CD4-positive, alpha-beta T cell (primary cell): ENCODE measurements around the gene SPG7. TPM values are rescaled to one million over a fixed set of nuclear protein-coding genes. Genes with fewer than 3 reads are reported as not detected.

Source experiments
- ATAC-seq: fragments of 200-7000 bp; cut with Tn5 transposase; one replicate; pipeline ENCODE4 v1.10.0; 2022; ENCODE audit warnings: mild to moderate bottlenecking; ENCODE audit not compliant: poor library complexity
- CTCF ChIA-PET: fragments of 350-600 bp; sonication (Branson Sonifier 250); formaldehyde crosslinking; loops from one replicate; lab custom pipeline; 2021; ENCODE audit warnings: antibody characterized with exemption, inconsistent platforms; lab: Charles Lee
- POLR2A ChIA-PET: fragments of 350-600 bp; sonication (Branson Sonifier 250); formaldehyde crosslinking; loops from one replicate; lab custom pipeline; 2021; ENCODE audit warnings: antibody characterized with exemption, inconsistent platforms; lab: Charles Lee
- DNase-seq, 14 experiments: peaks; one replicate each; pipeline ENCODE4 v3.0.0-alpha.2; 2013 to 2020; ENCODE audit warnings: mixed read lengths in 2 of 14
- H3K27ac ChIP-seq, 2 donors: one replicate each; pipeline versions ENCODE4 v1.5.1 to v1.7.0; 2013; ENCODE audit warnings: low read length in 2 of 2, low read depth in 1 of 2, mild to moderate bottlenecking in 1 of 2
- H3K27me3 ChIP-seq, 2 experiments: 1 replicate in 1 of 2; 2 replicates in 1 of 2; pipeline versions ENCODE4 v1.6.1 to v1.7.0; 2013; ENCODE audit warnings: low read length in 2 of 2, control low read depth in 1 of 2, mild to moderate bottlenecking in 1 of 2, moderate library complexity in 1 of 2; ENCODE audit not compliant: insufficient read depth in 2 of 2, control insufficient read depth in 1 of 2
- H3K36me3 ChIP-seq: one replicate; pipeline ENCODE4 v1.6.1; 2013; ENCODE audit warnings: low read length, control low read depth; ENCODE audit not compliant: insufficient read depth
- H3K4me1 ChIP-seq: one replicate; pipeline ENCODE4 v1.6.1; 2013; ENCODE audit warnings: low read length, control low read depth; ENCODE audit not compliant: insufficient read depth
- H3K4me3 ChIP-seq: one replicate; pipeline ENCODE4 v1.5.1; 2013; ENCODE audit warnings: mild to moderate bottlenecking, low read length, moderate library complexity
- H3K9me3 ChIP-seq, 2 experiments: 1 replicate in 1 of 2; 2 replicates in 1 of 2; pipeline versions ENCODE4 v1.6.1 to v1.7.0; 2013; ENCODE audit warnings: low read length in 2 of 2, mild to moderate bottlenecking in 2 of 2, control low read depth in 1 of 2, moderate library complexity in 1 of 2; ENCODE audit not compliant: control insufficient read depth in 1 of 2, insufficient read depth in 1 of 2
- H3K27ac Mint-ChIP-seq: one replicate; pipeline ENCODE4 v1.8.0; 2020; ENCODE audit warnings: mixed read lengths
- H3K27me3 Mint-ChIP-seq: one replicate; pipeline ENCODE4 v1.8.0; 2021; ENCODE audit warnings: mixed read lengths
- H3K36me3 Mint-ChIP-seq: one replicate; pipeline ENCODE4 v1.8.0; 2021; ENCODE audit warnings: low read depth, mixed read lengths
- H3K4me1 Mint-ChIP-seq: one replicate; pipeline ENCODE4 v1.8.0; 2021; ENCODE audit warnings: low read depth, mixed read lengths
- H3K4me3 Mint-ChIP-seq: one replicate; pipeline ENCODE4 v1.8.0; 2020; ENCODE audit warnings: mild to moderate bottlenecking, mixed read lengths
- H3K9me3 Mint-ChIP-seq: one replicate; pipeline ENCODE4 v1.8.0; 2020; ENCODE audit warnings: mixed read lengths
- intact Hi-C, 2 experiments: fragments of 100-400 bp; cut with DNase I in 1 of 2; cut with micrococcal nuclease in 1 of 2; formaldehyde crosslinking; loops; one replicate each; pipeline versions ENCODE4 v1.15.1 to v1.9.0; 2023 to 2025; cut with DNase I, micrococcal nuclease
- total RNA-seq, 174 experiments: library from RNA in 2 of 174; stranded (reverse) in 2 of 174; gene quantifications; one replicate each; pipeline ENCODE4 v1.2.3 and lab custom pipeline; 2021 to 2026
- TF ChIP-seq, protein P1 (sequence below): fragments of 200-600 bp; IDR thresholded peaks from one replicate; pipeline ENCODE4 v1.8.0; 2022; ENCODE audit warnings: antibody characterized with exemption, mild to moderate bottlenecking

The SPG7 gene
- total RNA-seq, 2 experiments from 2014 or later: 163 to 167 TPM

DNA sequence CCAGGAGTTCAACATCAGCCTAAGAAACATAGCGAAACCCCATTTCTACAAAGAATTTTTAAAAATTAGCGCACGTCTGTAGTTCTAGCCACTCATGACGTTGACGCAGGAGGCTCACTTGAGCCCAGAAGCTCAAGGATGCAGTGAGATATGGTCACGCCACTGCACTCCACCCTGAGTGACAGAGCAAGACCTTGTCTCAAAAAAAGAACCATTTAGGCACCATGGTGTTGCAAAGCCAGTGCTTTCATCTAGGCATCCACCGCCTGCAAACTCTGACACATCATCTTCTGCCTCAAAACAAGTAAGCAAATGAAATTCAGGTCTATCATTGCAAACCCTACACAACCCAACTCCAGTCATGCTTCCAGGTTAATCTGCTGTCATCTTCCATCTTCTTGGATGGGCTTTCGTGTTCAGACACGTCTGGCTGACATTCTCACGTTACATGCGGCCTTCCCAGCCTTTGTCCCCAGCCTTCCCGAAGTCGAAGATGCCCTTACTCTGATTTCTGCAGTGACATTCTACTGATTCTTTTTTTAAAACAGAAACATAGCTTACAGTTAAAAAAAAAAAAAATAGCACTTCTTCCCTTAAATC, 26.7 kb upstream of the SPG7 start:
- DNase-seq: no peak
- TF ChIP-seq, protein P1, sequence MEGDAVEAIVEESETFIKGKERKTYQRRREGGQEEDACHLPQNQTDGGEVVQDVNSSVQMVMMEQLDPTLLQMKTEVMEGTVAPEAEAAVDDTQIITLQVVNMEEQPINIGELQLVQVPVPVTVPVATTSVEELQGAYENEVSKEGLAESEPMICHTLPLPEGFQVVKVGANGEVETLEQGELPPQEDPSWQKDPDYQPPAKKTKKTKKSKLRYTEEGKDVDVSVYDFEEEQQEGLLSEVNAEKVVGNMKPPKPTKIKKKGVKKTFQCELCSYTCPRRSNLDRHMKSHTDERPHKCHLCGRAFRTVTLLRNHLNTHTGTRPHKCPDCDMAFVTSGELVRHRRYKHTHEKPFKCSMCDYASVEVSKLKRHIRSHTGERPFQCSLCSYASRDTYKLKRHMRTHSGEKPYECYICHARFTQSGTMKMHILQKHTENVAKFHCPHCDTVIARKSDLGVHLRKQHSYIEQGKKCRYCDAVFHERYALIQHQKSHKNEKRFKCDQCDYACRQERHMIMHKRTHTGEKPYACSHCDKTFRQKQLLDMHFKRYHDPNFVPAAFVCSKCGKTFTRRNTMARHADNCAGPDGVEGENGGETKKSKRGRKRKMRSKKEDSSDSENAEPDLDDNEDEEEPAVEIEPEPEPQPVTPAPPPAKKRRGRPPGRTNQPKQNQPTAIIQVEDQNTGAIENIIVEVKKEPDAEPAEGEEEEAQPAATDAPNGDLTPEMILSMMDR: no peak
- ATAC-seq: no peak
- Mint-ChIP-seq H3K36me3 (peaks cover 41% of the 10 kb centered on the region), H3K27ac (peak overlapping the region; percentile 97), H3K27me3 (no peaks in the 10 kb centered on the region), H3K9me3 (no peaks in the 10 kb centered on the region), H3K4me3 (peak overlapping the region; percentile 89), H3K4me1 (peaks cover 91% of the 10 kb centered on the region)
- H3K4me3 ChIP-seq: no peak overlapping the region
- intact Hi-C loops: loop anchor here in 1 of 2 experiments (5.0 kb wide), 1 partner anchor 39 kb away; no protein-coding TSS in a partner anchor
- POLR2A ChIA-PET: no interaction called here
- H3K27me3 ChIP-seq: no peaks in the 10 kb centered on the region
- peaks cover 93% of the 10 kb centered on the region for H3K4me1 ChIP-seq
- CTCF ChIA-PET: no interaction called here
- H3K9me3 ChIP-seq: no peaks in the 10 kb centered on the region
- no peak overlapping the region for H3K27ac ChIP-seq
- peaks cover 3% of the 10 kb centered on the region for H3K36me3 ChIP-seq

DNA sequence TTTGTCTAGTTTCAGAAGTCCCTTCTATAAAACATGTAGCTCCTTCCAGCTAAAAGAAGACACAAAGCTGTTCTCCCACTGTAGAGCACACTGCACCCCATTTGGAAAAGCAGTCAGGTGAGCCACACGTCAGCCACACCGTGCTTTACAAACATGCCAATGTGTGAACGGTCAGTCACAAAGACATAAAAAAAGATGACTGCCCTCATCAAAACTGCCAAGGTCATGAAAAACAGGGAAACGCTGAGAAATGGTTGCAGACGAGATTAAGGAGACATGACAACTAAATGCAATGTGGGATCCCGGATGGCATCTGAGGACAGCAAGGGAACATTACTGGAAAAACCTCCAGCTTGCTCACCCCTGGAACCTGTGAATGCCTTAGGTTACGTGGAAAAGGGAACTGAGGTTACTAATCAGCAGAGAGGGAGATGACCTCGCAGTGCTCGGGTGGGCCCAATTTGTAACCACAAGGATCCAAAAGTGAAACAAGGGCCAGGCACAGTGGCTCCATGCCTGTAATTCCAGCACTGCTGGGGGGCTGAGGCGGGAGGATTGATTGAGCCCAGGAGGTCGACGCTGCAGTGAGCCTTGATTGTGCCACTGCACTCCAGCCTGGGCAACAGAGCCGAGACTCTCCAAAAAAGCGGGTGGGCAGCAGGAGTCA, 25.9 kb upstream of the SPG7 start:
- peak overlapping the region; percentile 97 for H3K27ac Mint-ChIP-seq
- TF ChIP-seq, protein P1: no peak
- DNase-seq (no peak), ATAC-seq (no peak)
- no peaks in the 10 kb centered on the region for H3K27me3 Mint-ChIP-seq
- POLR2A ChIA-PET: interaction anchor here (0.7 to 3.1 kb wide), 5 partner anchors 8 to 26 kb away, joined by 3 to 21 read pairs (median 8); partner anchors contain the start of gene SPG7
- H3K27ac ChIP-seq: peak overlapping the region; percentile 16 to 79
- intact Hi-C loops: loop anchor here in 1 of 2 experiments (5.0 kb wide), 1 partner anchor 40 kb away; no protein-coding TSS in a partner anchor
- no peak overlapping the region for H3K4me3 ChIP-seq
- peaks cover 46% of the 10 kb centered on the region for H3K36me3 Mint-ChIP-seq
- peak overlapping the region; percentile 89 for H3K4me3 Mint-ChIP-seq
- no peaks in the 10 kb centered on the region for H3K27me3 ChIP-seq
- H3K4me1 Mint-ChIP-seq: peaks cover 91% of the 10 kb centered on the region
- CTCF ChIA-PET: no interaction called here
- no peaks in the 10 kb centered on the region for H3K9me3 Mint-ChIP-seq
- H3K4me1 ChIP-seq: peaks cover 93% of the 10 kb centered on the region
- H3K36me3 ChIP-seq: peaks cover 3% of the 10 kb centered on the region
- no peaks in the 10 kb centered on the region for H3K9me3 ChIP-seq

DNA sequence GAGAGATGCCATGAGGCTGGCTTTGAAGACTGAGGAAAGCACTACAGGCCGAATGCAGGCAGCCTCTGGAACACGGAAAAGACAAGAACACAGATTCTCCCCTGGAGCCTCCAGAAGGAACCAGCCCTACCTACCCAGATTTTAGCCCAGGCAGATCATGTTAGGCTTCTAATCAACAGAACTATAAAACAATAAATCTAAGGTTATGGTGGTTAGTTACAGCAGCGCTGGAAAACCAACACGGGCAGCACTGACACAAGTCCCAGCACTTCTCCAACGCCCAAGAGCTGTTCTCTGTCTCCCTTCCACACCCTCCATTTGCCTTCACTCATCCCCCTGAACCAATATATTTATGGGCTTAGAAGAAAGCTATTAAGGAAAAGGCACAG, 25.4 kb upstream of the SPG7 start:
- Histone ChIP-seq H3K36me3 (peaks cover 3% of the 10 kb centered on the region), H3K27ac (peak overlapping the region; percentile 16 to 79), H3K4me1 (peaks cover 93% of the 10 kb centered on the region), H3K9me3 (no peaks in the 10 kb centered on the region), H3K4me3 (no peak overlapping the region), H3K27me3 (no peaks in the 10 kb centered on the region)
- Mint-ChIP-seq H3K27ac (peak overlapping the region; percentile 97), H3K36me3 (peaks cover 48% of the 10 kb centered on the region), H3K4me3 (peak overlapping the region; percentile 89), H3K9me3 (no peaks in the 10 kb centered on the region), H3K4me1 (peaks cover 92% of the 10 kb centered on the region), H3K27me3 (no peaks in the 10 kb centered on the region)
- CTCF ChIA-PET: no interaction called here
- no peak for DNase-seq
- intact Hi-C loops: loop anchor here in 1 of 2 experiments (5.0 kb wide), 1 partner anchor 41 kb away; no protein-coding TSS in a partner anchor
- TF ChIP-seq, protein P1: no peak
- POLR2A ChIA-PET: interaction anchor here (2.0 to 3.1 kb wide), 5 partner anchors 8 to 167 kb away, joined by 6 to 21 read pairs (median 10); partner anchors contain the start of gene SPG7
- no peak for ATAC-seq
